Measurements from ENCODE around the gene CAPN5.

Gene CAPN5

DNA sequence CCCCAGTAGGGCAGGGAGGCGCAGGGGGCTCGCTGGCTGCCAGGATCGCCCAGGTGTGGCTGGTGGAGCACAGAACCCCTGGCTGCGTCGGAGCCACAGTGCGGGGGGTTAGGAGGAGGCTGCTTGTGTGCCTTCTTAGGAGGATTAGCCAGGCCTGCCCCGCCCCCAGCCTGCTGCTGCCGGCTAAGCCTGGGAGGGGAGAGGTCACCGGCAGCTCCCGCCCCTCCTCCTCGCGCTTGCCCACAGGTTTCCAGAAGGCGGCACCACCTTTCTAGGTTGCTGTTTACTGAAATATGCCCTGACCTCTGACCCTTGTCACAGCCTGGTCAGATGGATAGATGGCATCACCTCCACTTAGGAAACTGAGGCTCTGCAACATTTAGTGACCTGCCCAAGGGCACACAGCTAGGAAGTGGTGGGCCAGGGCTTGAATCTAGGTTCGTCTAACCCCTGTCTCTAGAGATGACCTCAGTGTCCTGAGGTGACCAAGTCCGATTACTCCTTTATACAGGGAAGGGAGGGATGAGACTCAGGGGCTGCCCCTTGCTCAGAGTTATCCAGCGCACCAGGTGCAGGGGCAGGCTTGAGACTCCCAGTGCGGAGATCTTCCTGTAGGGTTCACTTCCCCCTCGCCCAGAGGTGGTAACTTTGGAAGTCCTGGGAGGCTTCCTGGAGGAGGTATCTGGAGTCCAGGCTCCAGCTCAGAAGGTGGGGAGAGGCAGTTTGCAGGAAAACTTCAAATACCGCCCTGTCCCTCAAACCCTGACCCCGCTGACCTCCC, 105.3 kb downstream of the CAPN5 start:
- DNase-seq (ENCODE audit: low read depth in 3 of 3): no peak

GRCh38 chr11:77172666-77172982, 105.9 kb downstream of the CAPN5 start:
- no peak for DNase-seq (ENCODE audit: low read depth in 3 of 3)

- no peak for DNase-seq (ENCODE audit: low read depth in 3 of 3)
Observed at GRCh38 chr11:77173494-77173893, 106.7 kb downstream of the CAPN5 start.

GRCh38 chr11:77174559-77174958, 107.8 kb downstream of the CAPN5 start:
- DNase-seq (ENCODE audit: low read depth in 3 of 3): no peak

- no peak for DNase-seq (ENCODE audit: low read depth in 3 of 3)
Observed at GRCh38 chr11:77175021-77175842, 108.5 kb downstream of the CAPN5 start.

All from stimulated activated CD4-positive, alpha-beta T cell treated with anti-CD3 and anti-CD28 coated beads, TNF-alpha, amount 100 ng/mL, for 4 hours (primary cell).